Transverse colon (tissue), 4 donors: Measurements from ENCODE around the gene SH3BP5. TPM values are rescaled to one million over a fixed set of nuclear protein-coding genes. Genes with fewer than 3 reads are reported as not detected.

Experiments used
- DNase-seq: peaks from one replicate; pipeline ENCODE4 v3.0.0-alpha.2; 2019
- H3K27ac ChIP-seq, 4 donors: fragments of 200-600 bp; sonication (generic); 2 replicates each; pipeline ENCODE4 v1.5.1; 2016 to 2018; ENCODE audit warnings: inconsistent platforms in 4 of 4
- H3K27me3 ChIP-seq: fragments of 200-600 bp; sonication (generic); 2 replicates; pipeline ENCODE4 v1.5.1; 2017; ENCODE audit warnings: inconsistent platforms
- H3K36me3 ChIP-seq, 4 donors: fragments of 200-600 bp; sonication (generic); 2 replicates each; pipeline ENCODE4 v1.5.1; 2017 to 2019; ENCODE audit warnings: inconsistent platforms in 4 of 4
- H3K4me1 ChIP-seq, 4 donors: fragments of 200-600 bp; sonication (generic); 2 replicates each; pipeline ENCODE4 v1.5.1; 2017 to 2020; ENCODE audit warnings: inconsistent platforms in 4 of 4
- H3K4me3 ChIP-seq, 4 donors: fragments of 200-600 bp; sonication (generic); 1 replicate in 1 of 4; 2 replicates in 3 of 4; pipeline versions ENCODE4 v1.5.1 to v1.6.1; 2017 to 2019; ENCODE audit warnings: inconsistent platforms in 4 of 4
- H3K9me3 ChIP-seq, 2 donors: fragments of 200-600 bp; sonication (generic); 2 replicates each; pipeline ENCODE4 v1.5.1; 2017 to 2019; ENCODE audit warnings: inconsistent platforms in 2 of 2
- CTCF ChIP-seq, 5 experiments: fragments of 200-600 bp in 3 of 5; fragments of 450-650 bp in 2 of 5; sonication (generic) in 3 of 5; IDR thresholded peaks; 1 replicate in 2 of 5; 2 replicates in 3 of 5; pipeline ENCODE4 v1.5.1; 2016 to 2017; ENCODE audit warnings: antibody characterized with exemption in 5 of 5, inconsistent platforms in 3 of 5, mild to moderate bottlenecking in 2 of 5, moderate library complexity in 1 of 5
- EP300 ChIP-seq: sonication (generic); formaldehyde crosslinking; IDR thresholded peaks from one replicate; pipeline ENCODE4 v1.6.1; 2017; ENCODE audit warnings: antibody characterized with exemption, low read depth
- POLR2A ChIP-seq: fragments of 450-650 bp; IDR thresholded peaks from one replicate; pipeline ENCODE4 v1.6.1; 2016; ENCODE audit warnings: antibody characterized with exemption, mild to moderate bottlenecking, moderate library complexity
- POLR2AphosphoS5 ChIP-seq, 3 donors: sonication (generic); formaldehyde crosslinking; IDR thresholded peaks; one replicate each; pipeline ENCODE4 v1.6.1; 2016; ENCODE audit warnings: antibody characterized with exemption in 3 of 3
- WGBS, 2 donors: methylation state at CpG; one replicate each; pipeline ENCODE4 v1.1.5; 2018; ENCODE audit warnings: low coverage in 1 of 2; 5-methylcytosine and 5-hydroxymethylcytosine counted together
- in situ Hi-C, 4 donors: fragments of 200-750 bp; cut with MboI; loops; one replicate each; pipeline versions ENCODE4 v1.15.0 to v1.15.1; 2017; ENCODE audit warnings: low sequenced_read_pairs in 3 of 4, low pct_ligation_motif_present in 1 of 4, low pct_unique_long_range_greater_than_20kb in 1 of 4
- intact Hi-C: fragments of 100-400 bp; cut with DNase I; formaldehyde crosslinking; loops from one replicate; pipeline ENCODE4 v1.15.1; 2023; ENCODE audit warnings: low total_unique reads
- total RNA-seq, 4 donors: library from RNA; depleted of rRNA; stranded (reverse); fragments of >200 nt; gene quantifications; one replicate each; pipeline ENCODE4 v1.1.0, GENCODE V29; 2016

Gene SH3BP5
- total RNA-seq, 4 donors from 2014 or later, result 7.5 to 32.4 (median 15.8) TPM

DNA sequence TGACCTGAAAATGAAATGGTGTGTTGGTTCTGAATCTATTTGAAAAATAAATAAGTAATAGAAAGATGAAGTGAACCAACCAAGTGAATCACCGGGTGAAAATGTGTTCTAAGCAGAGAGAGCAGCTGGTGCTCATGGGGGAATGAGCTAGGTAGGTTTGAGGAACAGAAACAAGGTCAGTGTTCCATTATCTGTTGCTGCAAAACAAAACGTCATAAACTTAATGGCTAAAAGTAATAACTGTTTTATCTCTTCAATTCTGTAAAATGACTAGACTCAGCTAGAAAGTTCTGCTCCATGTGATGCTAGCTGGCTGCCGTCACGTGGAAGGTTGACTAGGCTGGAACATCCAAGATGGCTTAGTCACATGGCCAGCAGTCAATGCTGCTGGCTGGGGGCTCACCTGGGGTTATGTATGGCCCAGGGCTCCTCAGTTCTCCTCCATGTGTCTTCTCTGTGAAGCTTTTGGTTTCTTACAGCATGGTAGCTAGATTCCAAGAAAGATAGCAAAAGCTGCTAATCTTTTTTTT, 13.3 kb upstream of the SH3BP5 start:
- Histone ChIP-seq H3K4me1 (no peaks in the 10 kb centered on the region), H3K4me3 (no peak overlapping the region), H3K9me3 (no peaks in the 10 kb centered on the region), H3K27me3 (no peaks in the 10 kb centered on the region), H3K27ac (peak overlapping the region in 1 of 4 donors; percentile 53), H3K36me3 (no peaks in the 10 kb centered on the region)
- intact Hi-C loops (no loop called here), in situ Hi-C loops (no loop called here)
- DNase-seq, result peak; percentile 22
- 64 to 85% methylated on average over 2 to 4 of the region's 4 CpGs for WGBS, 2 donors
- TF ChIP-seq CTCF (IDR thresholded peaks at IDR 0.05) (no peak), EP300 (no peak), POLR2A (no peak), POLR2AphosphoS5 (IDR thresholded peaks at IDR 0.05) (no peak)

DNA sequence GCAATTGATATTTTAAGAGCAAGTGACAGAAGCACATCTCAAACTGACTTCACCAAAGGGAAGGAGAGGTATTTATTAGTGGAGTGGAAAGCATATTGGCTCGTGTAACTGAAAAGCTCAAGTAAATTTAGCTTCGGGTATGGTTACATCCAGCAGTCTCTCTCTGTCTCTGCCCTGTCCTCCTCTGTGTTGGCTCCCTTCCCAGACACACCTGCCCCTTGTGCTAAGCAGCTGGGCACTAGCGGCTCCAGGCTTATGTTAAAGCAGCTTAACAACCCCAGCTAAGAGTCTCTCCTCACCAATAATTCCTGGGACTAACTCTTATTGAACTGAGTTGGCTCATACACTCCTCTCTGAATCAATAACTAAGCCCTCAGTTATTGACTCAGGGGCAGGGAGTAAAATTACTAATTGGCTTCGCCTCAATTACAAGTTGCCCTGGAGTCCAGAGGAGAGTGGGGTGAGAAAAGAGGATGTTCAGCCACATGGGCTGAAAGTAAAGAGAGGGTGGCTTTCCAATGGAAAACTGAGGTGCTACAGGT, 12.8 kb upstream of the SH3BP5 start:
- peak; percentile 56 for DNase-seq
- intact Hi-C loops, result no loop called here
- Histone ChIP-seq H3K27me3 (no peaks in the 10 kb centered on the region), H3K4me3 (no peak overlapping the region), H3K4me1 (no peaks in the 10 kb centered on the region), H3K27ac (peak overlapping the region in 2 of 4 donors; percentile 10 to 53), H3K9me3 (no peaks in the 10 kb centered on the region), H3K36me3 (no peaks in the 10 kb centered on the region)
- WGBS, 2 donors, result 46 to 67% methylated on average over 1 to 4 of the region's 4 CpGs
- TF ChIP-seq POLR2AphosphoS5 (IDR thresholded peaks at IDR 0.05) (no peak), CTCF (IDR thresholded peaks at IDR 0.05) (no peak), EP300 (no peak), POLR2A (no peak)
- in situ Hi-C loops, result no loop called here

DNA sequence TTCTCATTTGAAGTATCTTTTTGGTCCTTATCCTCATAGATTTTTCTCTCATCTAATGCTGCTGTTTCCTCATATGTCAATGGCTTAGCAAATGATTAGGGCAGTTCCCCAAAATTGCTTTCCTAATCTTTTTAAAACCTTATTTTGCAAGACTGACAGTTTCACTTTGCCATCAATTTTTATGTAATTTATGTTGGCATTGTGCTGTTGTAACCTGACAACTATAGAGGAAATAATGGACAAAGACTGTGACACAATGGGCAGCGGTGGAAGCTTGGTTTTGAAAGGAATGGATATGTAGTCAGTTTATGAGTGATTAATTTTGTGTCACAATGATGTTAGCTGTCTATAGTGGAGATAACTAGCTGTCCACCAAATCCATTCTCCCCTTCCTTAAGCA, 10.6 kb upstream of the SH3BP5 start:
- DNase-seq, result no peak
- intact Hi-C loops, result loop anchor here (5.0 kb wide), 1 partner anchor 436 kb away; no protein-coding TSS in a partner anchor
- Histone ChIP-seq H3K9me3 (no peaks in the 10 kb centered on the region), H3K27ac (no peak overlapping the region), H3K36me3 (no peaks in the 10 kb centered on the region), H3K4me3 (no peak overlapping the region), H3K27me3 (no peaks in the 10 kb centered on the region), H3K4me1 (peaks cover 0 to 2% (median 0%) of the 10 kb centered on the region in 4 donors)
- TF ChIP-seq EP300, result no peak
- TF ChIP-seq POLR2A, result no peak
- TF ChIP-seq POLR2AphosphoS5 (IDR thresholded peaks at IDR 0.05), result no peak
- no peak for TF ChIP-seq CTCF (IDR thresholded peaks at IDR 0.05)
- in situ Hi-C loops, result no loop called here
- WGBS, 2 donors, result 85 to 100% methylated on average over 1 of the region's 1 CpG

DNA sequence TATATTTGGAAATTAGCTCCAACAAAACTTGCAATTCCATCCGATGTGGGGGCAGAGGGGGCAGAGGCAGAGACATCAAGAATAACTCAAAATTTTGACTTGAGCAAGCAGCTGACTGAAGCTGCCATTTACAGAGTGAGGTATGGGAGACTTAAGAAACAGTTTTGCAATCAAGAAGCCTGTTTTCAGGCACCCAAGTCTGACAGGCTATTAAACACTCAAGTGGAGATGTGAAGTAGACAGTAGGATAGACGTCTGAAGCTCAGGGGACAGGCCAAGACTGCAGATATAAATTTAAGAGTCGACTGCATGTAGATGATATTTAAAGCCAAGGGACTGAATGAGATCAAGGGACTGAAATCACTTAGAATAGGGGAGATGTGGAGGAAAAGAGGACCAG, 9.9 kb upstream of the SH3BP5 start:
- Histone ChIP-seq H3K4me1 (peaks cover 0 to 2% (median 0%) of the 10 kb centered on the region in 4 donors), H3K9me3 (no peaks in the 10 kb centered on the region), H3K27me3 (no peaks in the 10 kb centered on the region), H3K4me3 (no peak overlapping the region), H3K27ac (no peak overlapping the region), H3K36me3 (no peaks in the 10 kb centered on the region)
- DNase-seq, result no peak
- 78 to 83% methylated on average over 2 to 3 of the region's 3 CpGs for WGBS, 2 donors
- intact Hi-C loops (loop anchor here (5.0 kb wide), 1 partner anchor 435 kb away; no protein-coding TSS in a partner anchor), in situ Hi-C loops (no loop called here)
- TF ChIP-seq POLR2AphosphoS5 (IDR thresholded peaks at IDR 0.05) (no peak), CTCF (IDR thresholded peaks at IDR 0.05) (no peak), EP300 (no peak), POLR2A (no peak)
